Measurements from ENCODE around the gene ASTN2. TPM values are rescaled to one million over a fixed set of nuclear protein-coding genes. Genes with fewer than 3 reads are reported as not detected.

ASTN2 gene
- total RNA-seq, 4 donors from 2014 or later = 3.0 to 7.0 (median 5.2) TPM

DNA sequence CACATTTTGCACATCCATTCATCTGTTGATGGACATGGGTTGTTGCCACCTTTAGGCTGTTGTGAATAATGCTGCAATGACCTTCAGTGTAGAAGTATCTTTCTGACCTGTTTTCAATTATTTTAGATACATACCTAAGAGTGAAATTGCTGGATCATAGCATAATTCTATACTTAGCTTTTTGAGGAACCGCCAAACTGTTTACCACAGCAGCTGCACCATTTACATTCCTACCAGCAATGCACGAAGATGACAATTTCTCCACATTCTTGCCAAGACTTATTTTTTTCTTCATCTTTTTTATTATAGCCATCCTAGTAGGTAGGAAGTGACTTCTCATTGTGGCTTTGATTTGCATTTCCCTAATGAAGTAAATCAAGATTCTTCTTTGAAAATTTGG, 36.5 kb upstream of the ASTN2 start:
- WGBS, 2 donors (ENCODE audit: low coverage in 1 of 2) = 60 to 69% methylated on average over 2 of the region's 2 CpGs
- H3K27me3 ChIP-seq = no peaks in the 10 kb centered on the region
- TF ChIP-seq, protein P1, sequence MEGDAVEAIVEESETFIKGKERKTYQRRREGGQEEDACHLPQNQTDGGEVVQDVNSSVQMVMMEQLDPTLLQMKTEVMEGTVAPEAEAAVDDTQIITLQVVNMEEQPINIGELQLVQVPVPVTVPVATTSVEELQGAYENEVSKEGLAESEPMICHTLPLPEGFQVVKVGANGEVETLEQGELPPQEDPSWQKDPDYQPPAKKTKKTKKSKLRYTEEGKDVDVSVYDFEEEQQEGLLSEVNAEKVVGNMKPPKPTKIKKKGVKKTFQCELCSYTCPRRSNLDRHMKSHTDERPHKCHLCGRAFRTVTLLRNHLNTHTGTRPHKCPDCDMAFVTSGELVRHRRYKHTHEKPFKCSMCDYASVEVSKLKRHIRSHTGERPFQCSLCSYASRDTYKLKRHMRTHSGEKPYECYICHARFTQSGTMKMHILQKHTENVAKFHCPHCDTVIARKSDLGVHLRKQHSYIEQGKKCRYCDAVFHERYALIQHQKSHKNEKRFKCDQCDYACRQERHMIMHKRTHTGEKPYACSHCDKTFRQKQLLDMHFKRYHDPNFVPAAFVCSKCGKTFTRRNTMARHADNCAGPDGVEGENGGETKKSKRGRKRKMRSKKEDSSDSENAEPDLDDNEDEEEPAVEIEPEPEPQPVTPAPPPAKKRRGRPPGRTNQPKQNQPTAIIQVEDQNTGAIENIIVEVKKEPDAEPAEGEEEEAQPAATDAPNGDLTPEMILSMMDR (IDR thresholded peaks at IDR 0.05) = no peak
- no peak for TF ChIP-seq POLR2AphosphoS5 (IDR thresholded peaks at IDR 0.05)
- TF ChIP-seq POLR2A (IDR thresholded peaks at IDR 0.05) = no peak
- TF ChIP-seq EP300 (IDR thresholded peaks at IDR 0.05; ENCODE audit: low read depth) = no peak
- no peaks in the 10 kb centered on the region for H3K9me3 ChIP-seq
- intact Hi-C loops (cut with DNase I; ENCODE audit: low total_unique reads) = no loop called here
- no peaks in the 10 kb centered on the region for H3K4me1 ChIP-seq
- no peak overlapping the region for H3K4me3 ChIP-seq
- DNase-seq = no peak
- in situ Hi-C loops (cut with MboI; ENCODE audit: low pct_ligation_motif_present in 1 of 4, low pct_unique_long_range_greater_than_20kb in 1 of 4, low sequenced_read_pairs in 3 of 4) = loop anchor here in 1 of 4 donors (25.0 kb wide), 1 partner anchor 1911 kb away; the partner anchor contains the start of gene BRINP1
- no peak overlapping the region for H3K27ac ChIP-seq
- no peaks in the 10 kb centered on the region for H3K36me3 ChIP-seq

DNA sequence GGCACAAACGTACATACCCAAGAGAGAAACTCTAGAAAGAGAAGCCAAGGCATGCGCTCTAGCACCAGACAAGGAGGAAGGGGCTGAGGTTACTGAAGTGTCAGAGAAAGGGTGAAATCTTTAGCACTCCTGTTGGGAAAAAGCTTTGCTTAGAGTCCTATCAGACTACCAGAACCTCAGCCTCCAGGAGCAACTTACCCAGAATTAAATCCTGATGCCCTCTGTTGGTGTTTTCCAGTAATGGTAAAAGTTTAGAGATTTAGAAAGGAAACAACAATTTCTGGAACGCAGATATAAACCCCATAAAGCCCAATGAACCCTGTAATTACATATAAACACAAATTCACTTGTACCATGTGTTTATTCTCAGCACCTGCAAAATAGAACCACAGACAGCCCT, 33.2 kb upstream of the ASTN2 start:
- H3K9me3 ChIP-seq = no peaks in the 10 kb centered on the region
- WGBS, 2 donors (ENCODE audit: low coverage in 1 of 2) = 60 to 66% methylated on average over 3 of the region's 3 CpGs
- no peak for DNase-seq
- no peak for TF ChIP-seq EP300 (IDR thresholded peaks at IDR 0.05; ENCODE audit: low read depth)
- no peaks in the 10 kb centered on the region for H3K36me3 ChIP-seq
- no peak overlapping the region for H3K4me3 ChIP-seq
- no peaks in the 10 kb centered on the region for H3K27me3 ChIP-seq
- intact Hi-C loops (cut with DNase I; ENCODE audit: low total_unique reads) = no loop called here
- in situ Hi-C loops (cut with MboI; ENCODE audit: low pct_ligation_motif_present in 1 of 4, low pct_unique_long_range_greater_than_20kb in 1 of 4, low sequenced_read_pairs in 3 of 4) = no loop called here
- H3K4me1 ChIP-seq = no peaks in the 10 kb centered on the region
- no peak overlapping the region for H3K27ac ChIP-seq

DNA sequence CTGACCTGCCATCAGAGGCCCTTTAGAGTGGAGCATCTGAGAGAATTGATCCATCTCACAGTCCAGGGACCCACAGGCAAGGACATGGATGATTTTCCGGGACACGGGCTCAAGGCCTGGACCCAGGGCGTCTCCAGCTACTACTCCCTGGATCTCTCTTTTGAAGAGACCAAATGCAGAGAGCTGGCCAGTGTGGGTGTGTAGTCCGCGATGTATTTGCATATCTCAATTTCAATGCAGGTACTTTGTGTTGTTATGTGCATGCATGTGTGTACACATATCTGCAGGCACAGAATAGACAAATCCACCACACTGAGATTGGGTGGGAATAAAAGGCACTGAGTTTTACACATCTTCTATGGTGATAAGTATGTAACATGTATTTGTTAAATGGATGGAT, 30.8 kb upstream of the ASTN2 start:
- H3K4me1 ChIP-seq = no peaks in the 10 kb centered on the region
- in situ Hi-C loops (cut with MboI; ENCODE audit: low pct_ligation_motif_present in 1 of 4, low pct_unique_long_range_greater_than_20kb in 1 of 4, low sequenced_read_pairs in 3 of 4) (no loop called here), intact Hi-C loops (cut with DNase I; ENCODE audit: low total_unique reads) (no loop called here)
- no peak for DNase-seq
- H3K9me3 ChIP-seq = no peaks in the 10 kb centered on the region
- 96% methylated on average over 5 of the region's 5 CpGs; no CpG with 5 or more reads in 1 of the 2 donors for WGBS, 2 donors (ENCODE audit: low coverage in 1 of 2)
- H3K27me3 ChIP-seq = no peaks in the 10 kb centered on the region
- no peaks in the 10 kb centered on the region for H3K36me3 ChIP-seq
- TF ChIP-seq EP300 (IDR thresholded peaks at IDR 0.05; ENCODE audit: low read depth) = no peak
- no peak for TF ChIP-seq POLR2AphosphoS5 (IDR thresholded peaks at IDR 0.05)
- no peak for TF ChIP-seq POLR2A (IDR thresholded peaks at IDR 0.05)
- TF ChIP-seq, protein P1 (IDR thresholded peaks at IDR 0.05) = no peak
- H3K4me3 ChIP-seq = no peak overlapping the region
- H3K27ac ChIP-seq = no peak overlapping the region

DNA sequence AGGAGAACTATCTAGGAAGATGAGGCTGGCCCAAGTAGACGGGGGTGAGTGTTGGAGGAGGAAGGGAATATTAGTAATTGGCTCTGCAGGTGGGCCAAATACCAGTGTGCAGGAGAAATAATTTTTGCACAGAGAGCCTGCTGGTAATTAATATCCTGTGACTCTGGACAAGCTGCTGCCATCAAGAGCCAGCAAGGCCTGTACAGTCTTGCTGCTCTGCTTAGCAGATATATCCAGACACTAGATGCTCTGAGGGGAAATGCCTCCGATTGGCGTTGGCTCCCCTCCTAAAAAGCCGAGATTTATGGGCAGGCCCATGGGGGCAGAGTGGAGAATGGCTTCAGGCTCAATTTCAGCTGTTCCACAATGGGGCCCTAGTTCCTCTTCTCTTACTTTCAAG, 29.6 kb upstream of the ASTN2 start:
- in situ Hi-C loops (cut with MboI; ENCODE audit: low pct_ligation_motif_present in 1 of 4, low pct_unique_long_range_greater_than_20kb in 1 of 4, low sequenced_read_pairs in 3 of 4) = no loop called here
- intact Hi-C loops (cut with DNase I; ENCODE audit: low total_unique reads) = no loop called here
- TF ChIP-seq POLR2A (IDR thresholded peaks at IDR 0.05) (no peak), POLR2AphosphoS5 (IDR thresholded peaks at IDR 0.05) (no peak), EP300 (IDR thresholded peaks at IDR 0.05; ENCODE audit: low read depth) (no peak)
- TF ChIP-seq, protein P1 (IDR thresholded peaks at IDR 0.05) = no peak
- no peaks in the 10 kb centered on the region for H3K27me3 ChIP-seq
- 38 to 45% methylated on average over 4 of the region's 4 CpGs for WGBS, 2 donors (ENCODE audit: low coverage in 1 of 2)
- H3K27ac ChIP-seq = no peak overlapping the region
- DNase-seq = no peak
- no peaks in the 10 kb centered on the region for H3K9me3 ChIP-seq
- no peaks in the 10 kb centered on the region for H3K4me1 ChIP-seq
- H3K4me3 ChIP-seq = no peak overlapping the region
- no peaks in the 10 kb centered on the region for H3K36me3 ChIP-seq

DNA sequence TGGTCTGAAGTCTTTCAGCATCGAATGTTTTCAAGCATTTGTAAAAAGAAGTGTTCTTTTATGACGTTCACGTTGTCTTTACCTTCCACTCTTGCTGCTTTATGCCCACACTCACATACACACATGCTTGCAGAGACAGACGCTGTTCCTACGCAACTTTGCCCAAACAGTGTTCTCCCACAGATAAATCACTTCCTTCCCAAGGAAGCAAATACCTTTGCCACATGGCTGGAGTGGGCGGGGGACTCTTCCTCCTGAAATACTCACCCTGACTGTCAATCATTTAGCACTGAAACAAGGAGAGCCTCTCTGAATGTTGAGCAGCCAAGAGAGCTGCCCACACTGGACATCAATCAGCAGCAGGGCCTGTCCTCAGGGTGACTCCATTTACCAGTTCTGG, 22.4 kb upstream of the ASTN2 start:
- 20 to 34% methylated on average over 3 to 6 of the region's 6 CpGs for WGBS, 2 donors (ENCODE audit: low coverage in 1 of 2)

More for the DNA sequence above, 22.4 kb upstream of the ASTN2 start:
- Histone ChIP-seq H3K27me3 (no peaks in the 10 kb centered on the region), H3K4me1 (no peaks in the 10 kb centered on the region), H3K27ac (no peak overlapping the region), H3K9me3 (no peaks in the 10 kb centered on the region), H3K4me3 (no peak overlapping the region), H3K36me3 (no peaks in the 10 kb centered on the region)
- TF ChIP-seq POLR2AphosphoS5 (IDR thresholded peaks at IDR 0.05) = no peak
- TF ChIP-seq POLR2A (IDR thresholded peaks at IDR 0.05) = no peak
- TF ChIP-seq, protein P1 (IDR thresholded peaks at IDR 0.05) = no peak
- TF ChIP-seq EP300 (IDR thresholded peaks at IDR 0.05; ENCODE audit: low read depth) = no peak
- DNase-seq = no peak
- intact Hi-C loops (cut with DNase I; ENCODE audit: low total_unique reads) = no loop called here
- in situ Hi-C loops (cut with MboI; ENCODE audit: low pct_ligation_motif_present in 1 of 4, low pct_unique_long_range_greater_than_20kb in 1 of 4, low sequenced_read_pairs in 3 of 4) = no loop called here

Data from transverse colon (tissue), 4 donors.